ENCODE results near the gene UGT1A7.

UGT1A7 gene

GRCh38 chr2:233711312-233712008 is 29.8 kb downstream of the UGT1A7 start:
- TF ChIP-seq ZBTB7A (IDR thresholded peaks at IDR 0.05; ENCODE audit: low read depth) (no peak), CEBPB (IDR thresholded peaks at IDR 0.05) (no peak), TEAD4 (IDR thresholded peaks at IDR 0.05) (no peak), RAD21 (IDR thresholded peaks at IDR 0.05; ENCODE audit: low read depth) (peak; percentile 84), YY1 (IDR thresholded peaks at IDR 0.05; ENCODE audit: low read depth) (no peak)

DNA sequence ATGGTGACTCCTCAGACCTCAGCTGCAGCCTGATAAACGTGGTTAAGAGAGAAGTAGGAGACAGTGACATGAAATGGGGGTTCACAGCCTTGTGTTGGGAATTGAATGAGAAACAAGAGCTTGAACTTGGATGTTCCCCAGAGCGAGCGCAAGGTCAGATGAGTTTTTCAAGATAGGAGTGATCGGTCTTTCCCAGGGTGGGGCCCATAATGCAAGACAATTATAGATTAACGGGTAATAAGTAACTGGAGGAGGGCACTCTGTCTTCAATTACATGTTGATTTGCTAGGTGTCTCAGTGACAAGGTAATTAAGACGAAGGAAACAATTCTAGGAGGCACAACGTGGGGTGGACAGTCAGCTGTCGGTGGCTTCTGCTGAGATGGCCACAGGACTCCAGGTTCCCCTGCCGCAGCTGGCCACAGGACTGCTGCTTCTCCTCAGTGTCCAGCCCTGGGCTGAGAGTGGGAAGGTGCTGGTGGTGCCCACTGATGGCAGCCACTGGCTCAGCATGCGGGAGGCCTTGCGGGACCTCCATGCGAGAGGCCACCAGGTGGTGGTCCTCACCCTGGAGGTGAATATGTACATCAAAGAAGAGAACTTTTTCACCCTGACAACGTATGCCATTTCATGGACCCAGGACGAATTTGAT is 31.0 kb downstream of the UGT1A7 start, which contains the start of gene UGT1A5:
TSS of gene UGT1A5 (plus strand) at position 297 of the 651 bp plus-strand sequence. CDS start at position 382, 85 bp downstream.
- TF ChIP-seq YY1 (IDR thresholded peaks at IDR 0.05; ENCODE audit: low read depth) (no peak), CEBPB (IDR thresholded peaks at IDR 0.05) (no peak), ZBTB7A (IDR thresholded peaks at IDR 0.05; ENCODE audit: low read depth) (no peak), EGR1 (IDR thresholded peaks at IDR 0.05) (no peak), CREB1 (IDR thresholded peaks at IDR 0.05; ENCODE audit: low read depth) (no peak), RAD21 (IDR thresholded peaks at IDR 0.05; ENCODE audit: low read depth) (no peak), FOXM1 (IDR thresholded peaks at IDR 0.05; ENCODE audit: borderline replicate concordance, low read depth) (no peak), TEAD4 (IDR thresholded peaks at IDR 0.05) (no peak), EP300 (IDR thresholded peaks at IDR 0.05; ENCODE audit: borderline replicate concordance) (no peak), TAF1 (IDR thresholded peaks at IDR 0.05; ENCODE audit: low read depth) (no peak), TCF12 (IDR thresholded peaks at IDR 0.05; ENCODE audit: low read depth) (no peak), MAX (IDR thresholded peaks at IDR 0.05) (no peak)
- TF ChIP-seq, protein P1, sequence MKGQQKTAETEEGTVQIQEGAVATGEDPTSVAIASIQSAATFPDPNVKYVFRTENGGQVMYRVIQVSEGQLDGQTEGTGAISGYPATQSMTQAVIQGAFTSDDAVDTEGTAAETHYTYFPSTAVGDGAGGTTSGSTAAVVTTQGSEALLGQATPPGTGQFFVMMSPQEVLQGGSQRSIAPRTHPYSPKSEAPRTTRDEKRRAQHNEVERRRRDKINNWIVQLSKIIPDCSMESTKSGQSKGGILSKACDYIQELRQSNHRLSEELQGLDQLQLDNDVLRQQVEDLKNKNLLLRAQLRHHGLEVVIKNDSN (IDR thresholded peaks at IDR 0.05), result no peak
- TF ChIP-seq, protein P2, sequence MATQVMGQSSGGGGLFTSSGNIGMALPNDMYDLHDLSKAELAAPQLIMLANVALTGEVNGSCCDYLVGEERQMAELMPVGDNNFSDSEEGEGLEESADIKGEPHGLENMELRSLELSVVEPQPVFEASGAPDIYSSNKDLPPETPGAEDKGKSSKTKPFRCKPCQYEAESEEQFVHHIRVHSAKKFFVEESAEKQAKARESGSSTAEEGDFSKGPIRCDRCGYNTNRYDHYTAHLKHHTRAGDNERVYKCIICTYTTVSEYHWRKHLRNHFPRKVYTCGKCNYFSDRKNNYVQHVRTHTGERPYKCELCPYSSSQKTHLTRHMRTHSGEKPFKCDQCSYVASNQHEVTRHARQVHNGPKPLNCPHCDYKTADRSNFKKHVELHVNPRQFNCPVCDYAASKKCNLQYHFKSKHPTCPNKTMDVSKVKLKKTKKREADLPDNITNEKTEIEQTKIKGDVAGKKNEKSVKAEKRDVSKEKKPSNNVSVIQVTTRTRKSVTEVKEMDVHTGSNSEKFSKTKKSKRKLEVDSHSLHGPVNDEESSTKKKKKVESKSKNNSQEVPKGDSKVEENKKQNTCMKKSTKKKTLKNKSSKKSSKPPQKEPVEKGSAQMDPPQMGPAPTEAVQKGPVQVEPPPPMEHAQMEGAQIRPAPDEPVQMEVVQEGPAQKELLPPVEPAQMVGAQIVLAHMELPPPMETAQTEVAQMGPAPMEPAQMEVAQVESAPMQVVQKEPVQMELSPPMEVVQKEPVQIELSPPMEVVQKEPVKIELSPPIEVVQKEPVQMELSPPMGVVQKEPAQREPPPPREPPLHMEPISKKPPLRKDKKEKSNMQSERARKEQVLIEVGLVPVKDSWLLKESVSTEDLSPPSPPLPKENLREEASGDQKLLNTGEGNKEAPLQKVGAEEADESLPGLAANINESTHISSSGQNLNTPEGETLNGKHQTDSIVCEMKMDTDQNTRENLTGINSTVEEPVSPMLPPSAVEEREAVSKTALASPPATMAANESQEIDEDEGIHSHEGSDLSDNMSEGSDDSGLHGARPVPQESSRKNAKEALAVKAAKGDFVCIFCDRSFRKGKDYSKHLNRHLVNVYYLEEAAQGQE (IDR thresholded peaks at IDR 0.05; ENCODE audit: low read depth), result no peak

- TF ChIP-seq TAF1 (IDR thresholded peaks at IDR 0.05; ENCODE audit: low read depth), result no peak
- TF ChIP-seq, protein P1 (IDR thresholded peaks at IDR 0.05), result no peak
- TF ChIP-seq, protein P2 (IDR thresholded peaks at IDR 0.05; ENCODE audit: low read depth), result no peak
- TF ChIP-seq RAD21 (IDR thresholded peaks at IDR 0.05; ENCODE audit: low read depth), result no peak
- TF ChIP-seq YY1 (IDR thresholded peaks at IDR 0.05; ENCODE audit: low read depth), result no peak
- no peak for TF ChIP-seq CREB1 (IDR thresholded peaks at IDR 0.05; ENCODE audit: low read depth)
- TF ChIP-seq MAX (IDR thresholded peaks at IDR 0.05), result no peak
Measured at GRCh38 chr2:233713262-233713615, 31.5 kb downstream of the UGT1A7 start.

GRCh38 chr2:233714121-233714520 is 32.4 kb downstream of the UGT1A7 start:
- TF ChIP-seq YY1 (IDR thresholded peaks at IDR 0.05; ENCODE audit: low read depth), result no peak
- no peak for TF ChIP-seq TAF1 (IDR thresholded peaks at IDR 0.05; ENCODE audit: low read depth)
- no peak for TF ChIP-seq EGR1 (IDR thresholded peaks at IDR 0.05)
- TF ChIP-seq TCF12 (IDR thresholded peaks at IDR 0.05; ENCODE audit: low read depth), result no peak
- TF ChIP-seq CREB1 (IDR thresholded peaks at IDR 0.05; ENCODE audit: low read depth), result no peak
- no peak for TF ChIP-seq ZBTB7A (IDR thresholded peaks at IDR 0.05; ENCODE audit: low read depth)
- no peak for TF ChIP-seq NFIC (IDR thresholded peaks at IDR 0.05)
- no peak for TF ChIP-seq CEBPB (IDR thresholded peaks at IDR 0.05)
- TF ChIP-seq, protein P1 (IDR thresholded peaks at IDR 0.05), result no peak
- no peak for TF ChIP-seq FOXM1 (IDR thresholded peaks at IDR 0.05; ENCODE audit: borderline replicate concordance, low read depth)
- TF ChIP-seq MAX (IDR thresholded peaks at IDR 0.05), result no peak
- TF ChIP-seq TEAD4 (IDR thresholded peaks at IDR 0.05), result no peak
- TF ChIP-seq RAD21 (IDR thresholded peaks at IDR 0.05; ENCODE audit: low read depth), result no peak
- TF ChIP-seq, protein P2 (IDR thresholded peaks at IDR 0.05; ENCODE audit: low read depth), result no peak
